ENCODE results near the gene SPAM1. TPM values are rescaled to one million over a fixed set of nuclear protein-coding genes. Genes with fewer than 3 reads are reported as not detected.
"Not testable (repeated sequence)": the region's sequence is repeated elsewhere in the genome, so short reads cannot be mapped to it uniquely, and the experiment has no call there.

SPAM1 gene
- total RNA-seq, 1 experiment from 2014 or later, result not detected

GRCh38 chr7:123944395-123944794, 19.4 kb downstream of the SPAM1 start:
- DNase-seq (ENCODE audit: low spot score), result no peak
- in situ Hi-C loops (cut with HindIII; ENCODE audit: low sequenced_read_pairs), result no loop called here

- DNase-seq (ENCODE audit: low spot score), result no peak
- in situ Hi-C loops (cut with HindIII; ENCODE audit: low sequenced_read_pairs), result no loop called here
Observed at GRCh38 chr7:123945938-123946337, 20.9 kb downstream of the SPAM1 start.

- in situ Hi-C loops (cut with HindIII; ENCODE audit: low sequenced_read_pairs), result no loop called here
- no peak for DNase-seq (ENCODE audit: low spot score)
Observed at GRCh38 chr7:123948136-123948535, 23.1 kb downstream of the SPAM1 start.

- in situ Hi-C loops (cut with HindIII; ENCODE audit: low sequenced_read_pairs), result no loop called here
- DNase-seq (ENCODE audit: low spot score), result no peak
Observed at GRCh38 chr7:123958186-123958703, 33.2 kb downstream of the SPAM1 start.

GRCh38 chr7:123961771-123962170, 36.7 kb downstream of the SPAM1 start:
- in situ Hi-C loops (cut with HindIII; ENCODE audit: low sequenced_read_pairs), result no loop called here
- no peak for DNase-seq (ENCODE audit: low spot score)

GRCh38 chr7:123966936-123967335, 41.9 kb downstream of the SPAM1 start:
- DNase-seq (ENCODE audit: low spot score), result no peak
- in situ Hi-C loops (cut with HindIII; ENCODE audit: low sequenced_read_pairs), result no loop called here

GRCh38 chr7:123972045-123972444, 47.0 kb downstream of the SPAM1 start:
- DNase-seq (ENCODE audit: low spot score), result no peak
- in situ Hi-C loops (cut with HindIII; ENCODE audit: low sequenced_read_pairs), result no loop called here

GRCh38 chr7:123972831-123973230, 47.8 kb downstream of the SPAM1 start:
- DNase-seq (ENCODE audit: low spot score), result no peak
- in situ Hi-C loops (cut with HindIII; ENCODE audit: low sequenced_read_pairs), result no loop called here

GRCh38 chr7:123974326-123974908, 49.4 kb downstream of the SPAM1 start:
- in situ Hi-C loops (cut with HindIII; ENCODE audit: low sequenced_read_pairs), result no loop called here
- no peak for DNase-seq (ENCODE audit: low spot score)

GRCh38 chr7:123975084-123975483, 50.0 kb downstream of the SPAM1 start:
- DNase-seq (ENCODE audit: low spot score), result no peak
- in situ Hi-C loops (cut with HindIII; ENCODE audit: low sequenced_read_pairs), result no loop called here

GRCh38 chr7:123977081-123977480, 52.0 kb downstream of the SPAM1 start:
- in situ Hi-C loops (cut with HindIII; ENCODE audit: low sequenced_read_pairs), result no loop called here
- DNase-seq (ENCODE audit: low spot score), result no peak

GRCh38 chr7:123979876-123980275, 54.8 kb downstream of the SPAM1 start:
- in situ Hi-C loops (cut with HindIII; ENCODE audit: low sequenced_read_pairs), result no loop called here
- no peak for DNase-seq (ENCODE audit: low spot score)

GRCh38 chr7:123987445-123987844, 62.4 kb downstream of the SPAM1 start:
- in situ Hi-C loops (cut with HindIII; ENCODE audit: low sequenced_read_pairs), result no loop called here
- DNase-seq (ENCODE audit: low spot score), result no peak

- in situ Hi-C loops (cut with HindIII; ENCODE audit: low sequenced_read_pairs), result no loop called here
- no peak for DNase-seq (ENCODE audit: low spot score)
Observed at GRCh38 chr7:123992913-123993518, 68.0 kb downstream of the SPAM1 start.

- in situ Hi-C loops (cut with HindIII; ENCODE audit: low sequenced_read_pairs), result no loop called here
- no peak for DNase-seq (ENCODE audit: low spot score)
Observed at GRCh38 chr7:123993996-123994395, 69.0 kb downstream of the SPAM1 start.

GRCh38 chr7:123994449-123994848, 69.4 kb downstream of the SPAM1 start:
- in situ Hi-C loops (cut with HindIII; ENCODE audit: low sequenced_read_pairs), result no loop called here
- no peak for DNase-seq (ENCODE audit: low spot score)

- no peak for DNase-seq (ENCODE audit: low spot score)
- in situ Hi-C loops (cut with HindIII; ENCODE audit: low sequenced_read_pairs), result no loop called here
Observed at GRCh38 chr7:123995617-123996326, 70.7 kb downstream of the SPAM1 start.

GRCh38 chr7:123996327-123996625, 71.2 kb downstream of the SPAM1 start:
- no peak for DNase-seq (ENCODE audit: low spot score)
- in situ Hi-C loops (cut with HindIII; ENCODE audit: low sequenced_read_pairs), result no loop called here

GRCh38 chr7:123998921-123999320, 73.9 kb downstream of the SPAM1 start:
- in situ Hi-C loops (cut with HindIII; ENCODE audit: low sequenced_read_pairs), result no loop called here
- DNase-seq (ENCODE audit: low spot score), result no peak

GRCh38 chr7:123999703-124000102, 74.7 kb downstream of the SPAM1 start:
- no peak for DNase-seq (ENCODE audit: low spot score)
- in situ Hi-C loops (cut with HindIII; ENCODE audit: low sequenced_read_pairs), result no loop called here

GRCh38 chr7:124008296-124008695, 83.3 kb downstream of the SPAM1 start:
- in situ Hi-C loops (cut with HindIII; ENCODE audit: low sequenced_read_pairs); DNase-seq (ENCODE audit: low spot score): not testable (repeated sequence)

All from G401 (cell line).